AG08396 (cell line): ENCODE data around the gene CNOT1.
"Not testable (repeated sequence)": the region's sequence is repeated elsewhere in the genome, so short reads cannot be mapped to it uniquely, and the experiment has no call there.

Experiments used
- DNase-seq: peaks from one replicate; pipeline ENCODE4 v3.0.0; 2012; ENCODE audit warnings: low spot score, mixed read lengths

The CNOT1 gene

GRCh38 chr16:58629733-58630640, at the start of gene CNOT1:
TSS of gene CNOT1 (minus strand) at chr16:58629826. CDS start at chr16:58599337, 30,489 bp downstream.
- DNase-seq, result peak; percentile 95

GRCh38 chr16:58678716-58679115, 49.1 kb upstream of the CNOT1 start:
- peak; percentile 53 for DNase-seq

- no peak for DNase-seq
Observed at GRCh38 chr16:58678269-58678668, 48.6 kb upstream of the CNOT1 start.

GRCh38 chr16:58670946-58671583, 41.4 kb upstream of the CNOT1 start:
- no peak for DNase-seq

GRCh38 chr16:58670177-58670576, 40.6 kb upstream of the CNOT1 start:
- DNase-seq, result no peak

- DNase-seq, result no peak
Observed at GRCh38 chr16:58665200-58665599, 35.6 kb upstream of the CNOT1 start.

GRCh38 chr16:58661199-58661830, 31.7 kb upstream of the CNOT1 start:
- peak; percentile 89 for DNase-seq

- not testable (repeated sequence) for DNase-seq
Observed at GRCh38 chr16:58659911-58660310, 30.3 kb upstream of the CNOT1 start.

GRCh38 chr16:58658796-58659211, 29.2 kb upstream of the CNOT1 start:
- DNase-seq, result no peak

- no peak for DNase-seq
Observed at GRCh38 chr16:58656899-58657298, 27.3 kb upstream of the CNOT1 start.

GRCh38 chr16:58655215-58655596, 25.6 kb upstream of the CNOT1 start:
- DNase-seq, result no peak

GRCh38 chr16:58654560-58655214, 25.1 kb upstream of the CNOT1 start:
- no peak for DNase-seq

GRCh38 chr16:58652741-58653140, 23.1 kb upstream of the CNOT1 start:
- peak; percentile 48 for DNase-seq

- DNase-seq, result peak; percentile 47
Observed at GRCh38 chr16:58651965-58652348, 22.3 kb upstream of the CNOT1 start.

- DNase-seq, result no peak
Observed at GRCh38 chr16:58649707-58650106, 20.1 kb upstream of the CNOT1 start.

- DNase-seq, result no peak
Observed at GRCh38 chr16:58647107-58647506, 17.5 kb upstream of the CNOT1 start.

- DNase-seq, result no peak
Observed at GRCh38 chr16:58644765-58645487, 15.3 kb upstream of the CNOT1 start.

GRCh38 chr16:58644108-58644507, 14.5 kb upstream of the CNOT1 start:
- DNase-seq, result no peak

GRCh38 chr16:58640949-58641348, 11.3 kb upstream of the CNOT1 start:
- DNase-seq, result no peak

GRCh38 chr16:58639836-58640235, 10.2 kb upstream of the CNOT1 start:
- no peak for DNase-seq

- no peak for DNase-seq
Observed at GRCh38 chr16:58639230-58639629, 9.6 kb upstream of the CNOT1 start.
